ENCODE measurements around the gene LSM3. TPM values are rescaled to one million over a fixed set of nuclear protein-coding genes. Genes with fewer than 3 reads are reported as not detected.

LSM3 gene
- polyA plus RNA-seq, 2 donors, result 5.3 to 10.8 TPM

DNA sequence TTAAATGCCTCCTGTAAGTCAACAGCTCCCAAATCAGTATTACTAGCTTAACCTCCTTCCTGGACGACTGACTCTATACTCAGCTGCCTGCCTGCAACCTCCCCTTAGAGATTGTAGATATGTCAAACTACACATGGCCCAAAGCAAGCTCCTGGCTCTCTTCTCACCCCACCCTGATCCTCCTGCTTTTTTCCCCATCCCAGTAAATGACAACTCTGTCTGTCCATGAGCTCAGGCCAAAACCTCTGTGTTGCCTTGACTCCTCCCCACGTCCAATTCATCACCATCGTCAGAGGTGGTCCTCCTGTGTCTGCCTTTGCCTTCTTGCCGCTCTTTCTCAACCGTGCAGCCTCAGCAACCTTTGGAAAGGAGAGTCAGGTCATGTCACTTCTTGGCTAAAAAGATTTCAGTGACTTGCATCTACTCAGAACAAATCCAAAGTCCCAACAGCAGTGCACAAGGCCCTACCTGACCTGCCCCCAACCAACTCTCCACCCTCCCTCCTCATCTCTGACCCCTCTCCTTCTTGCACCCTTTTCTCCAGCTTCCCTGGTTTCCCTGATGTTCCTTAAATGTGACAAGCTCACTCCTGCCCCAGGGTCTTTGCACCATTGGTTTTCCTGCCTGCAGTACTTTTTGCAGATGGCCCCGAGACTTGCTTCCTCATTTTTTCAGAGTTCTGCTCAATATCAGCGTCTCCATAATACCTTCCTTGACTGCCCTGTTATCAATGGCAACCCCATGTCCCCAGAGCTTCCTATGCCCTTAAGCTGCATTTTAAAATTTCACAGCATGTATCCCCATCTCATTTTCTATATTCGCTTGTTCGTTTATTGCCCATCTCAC is 52.8 kb downstream of the LSM3 start:
- peaks cover 4 to 8% of the 10 kb centered on the region in 2 donors for H3K4me1 ChIP-seq (ENCODE audit: control insufficient read depth in 2 of 2, insufficient read depth in 2 of 2, low read length in 1 of 2)
- no peaks in the 10 kb centered on the region for H3K27me3 ChIP-seq (ENCODE audit: control insufficient read depth in 1 of 2, insufficient read depth in 2 of 2, low read length in 2 of 2)
- H3K27ac ChIP-seq (ENCODE audit: low read depth in 2 of 2, low read length in 1 of 2), result no peak overlapping the region
- H3K36me3 ChIP-seq (ENCODE audit: control insufficient read depth in 2 of 2, insufficient read depth in 2 of 2, low read length in 1 of 2), result no peaks in the 10 kb centered on the region
- H3K9me3 ChIP-seq (ENCODE audit: control insufficient read depth in 2 of 2, insufficient read depth in 1 of 2, low read depth in 1 of 2, low read length in 1 of 2), result no peaks in the 10 kb centered on the region
- no peak overlapping the region for H3K4me3 ChIP-seq (ENCODE audit: low read depth in 1 of 2, low read length in 2 of 2)
- 78 to 87% methylated on average over 9 of the region's 9 CpGs for WGBS, 2 donors

DNA sequence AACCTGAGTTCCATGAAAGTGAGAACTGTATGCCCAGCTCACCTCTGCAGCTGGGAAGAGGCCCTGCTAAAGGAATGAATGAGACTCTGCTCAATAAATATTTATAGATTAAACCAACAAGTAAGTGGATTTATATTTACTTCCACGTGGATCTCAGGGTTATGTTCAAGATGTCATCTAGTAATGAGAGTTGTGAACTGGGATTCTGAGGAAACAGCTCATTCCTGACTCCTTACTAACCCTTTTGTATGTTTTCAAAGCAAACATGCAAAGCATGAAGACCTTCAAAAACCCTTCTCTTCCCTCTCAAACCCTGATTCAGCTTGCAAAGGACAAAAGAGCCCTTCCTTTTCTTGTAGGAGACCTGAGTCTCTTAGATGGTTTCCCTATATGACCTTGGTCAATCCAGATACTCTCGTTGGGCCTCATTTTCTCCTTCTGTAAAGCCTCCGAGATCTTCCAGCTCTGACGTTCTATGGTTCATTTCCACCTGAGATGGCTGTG is 53.4 kb downstream of the LSM3 start:
- H3K9me3 ChIP-seq (ENCODE audit: control insufficient read depth in 2 of 2, insufficient read depth in 1 of 2, low read depth in 1 of 2, low read length in 1 of 2), result no peaks in the 10 kb centered on the region
- no peaks in the 10 kb centered on the region for H3K36me3 ChIP-seq (ENCODE audit: control insufficient read depth in 2 of 2, insufficient read depth in 2 of 2, low read length in 1 of 2)
- H3K4me3 ChIP-seq (ENCODE audit: low read depth in 1 of 2, low read length in 2 of 2), result no peak overlapping the region
- H3K4me1 ChIP-seq (ENCODE audit: control insufficient read depth in 2 of 2, insufficient read depth in 2 of 2, low read length in 1 of 2), result peaks cover 4 to 8% of the 10 kb centered on the region in 2 donors
- peak overlapping the region in 1 of 2 donors; percentile 30 for H3K27ac ChIP-seq (ENCODE audit: low read depth in 2 of 2, low read length in 1 of 2)
- H3K27me3 ChIP-seq (ENCODE audit: control insufficient read depth in 1 of 2, insufficient read depth in 2 of 2, low read length in 2 of 2), result no peaks in the 10 kb centered on the region
- whole genome bisulfite sequencing, 2 donors, result 64 to 77% methylated on average over 4 of the region's 4 CpGs

DNA sequence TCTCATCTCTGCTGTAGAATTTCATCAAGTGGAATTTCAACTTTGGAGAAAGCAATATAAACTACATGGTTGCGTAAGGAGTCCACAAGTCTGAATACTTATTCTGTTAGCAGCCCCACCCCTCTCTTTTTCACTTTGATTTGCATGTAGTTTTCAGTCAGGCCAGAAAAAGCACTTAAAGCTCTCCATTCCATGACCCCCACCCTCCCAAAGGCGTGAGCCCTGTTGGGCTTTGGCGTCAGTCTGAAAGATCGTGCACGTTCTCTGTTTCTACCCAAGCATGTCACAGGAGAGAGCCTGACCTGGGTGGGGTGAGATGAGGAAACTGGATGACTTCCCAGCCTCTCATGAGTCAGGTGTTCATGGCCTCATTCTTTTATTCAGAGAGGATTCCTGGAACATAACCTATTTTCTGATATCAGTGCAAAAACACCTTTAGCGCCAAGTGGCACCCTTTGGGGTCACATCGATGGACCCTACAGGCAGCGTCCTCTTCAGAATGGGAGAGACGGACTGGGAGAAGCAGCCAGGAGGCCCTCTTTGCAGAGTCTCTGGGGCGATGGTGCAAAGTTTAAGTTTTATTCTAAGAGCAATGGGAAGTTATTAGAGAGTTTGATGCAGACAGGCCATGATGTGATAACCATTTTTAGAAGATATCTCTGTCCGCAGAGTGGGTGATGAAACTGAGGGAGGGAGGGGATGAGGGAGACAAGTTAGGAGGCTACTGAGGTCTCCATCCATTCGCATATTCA is 55.8 kb downstream of the LSM3 start:
- peak overlapping the region; percentile 86 to 95 for H3K27ac ChIP-seq (ENCODE audit: low read depth in 2 of 2, low read length in 1 of 2)
- WGBS, 2 donors, result 51 to 59% methylated on average over 12 of the region's 12 CpGs

DNA sequence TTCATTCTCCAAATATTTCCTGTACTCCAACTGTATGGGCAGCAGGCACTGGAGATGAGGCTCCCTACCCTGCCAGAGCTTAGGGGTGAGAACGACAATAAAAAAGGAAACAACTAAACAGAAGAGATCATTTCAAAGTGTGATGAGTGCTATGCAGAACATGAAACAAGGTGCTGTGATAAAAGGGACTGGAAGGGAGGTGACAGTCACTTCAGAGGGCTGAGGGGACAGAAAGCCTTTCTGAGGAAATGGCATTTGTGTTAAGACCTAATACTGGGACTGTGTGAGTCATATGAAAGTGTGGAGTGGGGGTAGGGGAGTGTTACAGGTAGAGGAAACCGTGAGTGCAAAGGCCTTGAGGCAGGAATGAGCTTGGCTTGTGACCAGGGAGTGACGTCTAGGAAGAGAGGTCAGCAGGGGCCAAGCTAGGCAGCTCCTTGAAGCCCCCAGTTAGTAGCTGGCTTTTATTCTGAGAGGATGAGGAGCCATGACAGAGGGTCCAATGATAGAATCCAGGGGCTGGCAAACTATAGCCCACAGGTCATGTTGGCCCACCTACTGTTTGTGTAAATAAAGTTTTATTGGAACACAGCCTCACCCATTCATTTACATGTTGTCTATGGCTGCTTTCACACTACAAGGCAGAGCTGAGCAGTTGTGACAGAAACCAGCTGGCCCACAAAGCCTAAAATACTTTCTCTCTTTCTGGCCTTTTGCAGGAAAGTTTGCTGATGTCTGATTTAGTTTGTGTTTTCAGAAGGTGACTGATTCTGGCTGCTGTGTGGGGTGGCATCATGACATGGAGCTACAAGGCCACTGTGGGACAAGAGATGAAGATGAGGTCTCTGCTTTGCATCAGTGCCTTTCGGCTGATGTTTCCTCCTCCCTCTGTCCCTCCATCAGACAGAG is 56.6 kb downstream of the LSM3 start:
- no peak overlapping the region for H3K4me3 ChIP-seq (ENCODE audit: low read depth in 1 of 2, low read length in 2 of 2)
- H3K27ac ChIP-seq (ENCODE audit: low read depth in 2 of 2, low read length in 1 of 2), result peak overlapping the region; percentile 86 to 95
- no peaks in the 10 kb centered on the region for H3K27me3 ChIP-seq (ENCODE audit: control insufficient read depth in 1 of 2, insufficient read depth in 2 of 2, low read length in 2 of 2)
- no peaks in the 10 kb centered on the region for H3K9me3 ChIP-seq (ENCODE audit: control insufficient read depth in 2 of 2, insufficient read depth in 1 of 2, low read depth in 1 of 2, low read length in 1 of 2)
- 42 to 43% methylated on average over 4 of the region's 4 CpGs for WGBS, 2 donors
- no peaks in the 10 kb centered on the region for H3K36me3 ChIP-seq (ENCODE audit: control insufficient read depth in 2 of 2, insufficient read depth in 2 of 2, low read length in 1 of 2)
- H3K4me1 ChIP-seq (ENCODE audit: control insufficient read depth in 2 of 2, insufficient read depth in 2 of 2, low read length in 1 of 2), result peaks cover 4 to 8% of the 10 kb centered on the region in 2 donors

More for the DNA sequence above, 55.8 kb downstream of the LSM3 start:
- H3K4me1 ChIP-seq (ENCODE audit: control insufficient read depth in 2 of 2, insufficient read depth in 2 of 2, low read length in 1 of 2), result peaks cover 4 to 8% of the 10 kb centered on the region in 2 donors
- H3K4me3 ChIP-seq (ENCODE audit: low read depth in 1 of 2, low read length in 2 of 2), result no peak overlapping the region
- no peaks in the 10 kb centered on the region for H3K9me3 ChIP-seq (ENCODE audit: control insufficient read depth in 2 of 2, insufficient read depth in 1 of 2, low read depth in 1 of 2, low read length in 1 of 2)
- no peaks in the 10 kb centered on the region for H3K27me3 ChIP-seq (ENCODE audit: control insufficient read depth in 1 of 2, insufficient read depth in 2 of 2, low read length in 2 of 2)
- no peaks in the 10 kb centered on the region for H3K36me3 ChIP-seq (ENCODE audit: control insufficient read depth in 2 of 2, insufficient read depth in 2 of 2, low read length in 1 of 2)

DNA sequence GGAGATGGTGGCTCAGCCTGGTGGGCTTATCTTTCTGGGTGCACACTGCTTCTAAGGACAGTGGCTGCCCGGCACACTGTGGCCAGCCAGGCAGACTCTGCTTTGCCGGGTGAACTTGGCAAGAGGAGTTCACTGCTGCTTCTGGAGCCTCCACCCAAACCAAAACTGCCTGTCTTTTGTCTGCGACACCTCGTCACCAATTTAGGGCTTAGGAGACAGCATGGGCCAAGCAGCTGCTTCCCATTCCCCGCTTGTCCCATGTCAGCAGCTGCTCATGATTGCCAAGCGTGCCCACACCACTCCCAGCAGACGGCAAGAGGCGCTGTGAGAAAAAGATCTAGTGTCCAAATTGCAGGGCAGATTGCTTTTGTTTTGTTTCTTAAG is 57.3 kb downstream of the LSM3 start:
- 54 to 57% methylated on average over 8 of the region's 8 CpGs for WGBS, 2 donors
- Histone ChIP-seq H3K27ac (ENCODE audit: low read depth in 2 of 2, low read length in 1 of 2) (peak overlapping the region; percentile 86 to 95), H3K4me3 (ENCODE audit: low read depth in 1 of 2, low read length in 2 of 2) (no peak overlapping the region), H3K27me3 (ENCODE audit: control insufficient read depth in 1 of 2, insufficient read depth in 2 of 2, low read length in 2 of 2) (no peaks in the 10 kb centered on the region), H3K9me3 (ENCODE audit: control insufficient read depth in 2 of 2, insufficient read depth in 1 of 2, low read depth in 1 of 2, low read length in 1 of 2) (no peaks in the 10 kb centered on the region), H3K4me1 (ENCODE audit: control insufficient read depth in 2 of 2, insufficient read depth in 2 of 2, low read length in 1 of 2) (peaks cover 4 to 8% of the 10 kb centered on the region in 2 donors), H3K36me3 (ENCODE audit: control insufficient read depth in 2 of 2, insufficient read depth in 2 of 2, low read length in 1 of 2) (no peaks in the 10 kb centered on the region)

DNA sequence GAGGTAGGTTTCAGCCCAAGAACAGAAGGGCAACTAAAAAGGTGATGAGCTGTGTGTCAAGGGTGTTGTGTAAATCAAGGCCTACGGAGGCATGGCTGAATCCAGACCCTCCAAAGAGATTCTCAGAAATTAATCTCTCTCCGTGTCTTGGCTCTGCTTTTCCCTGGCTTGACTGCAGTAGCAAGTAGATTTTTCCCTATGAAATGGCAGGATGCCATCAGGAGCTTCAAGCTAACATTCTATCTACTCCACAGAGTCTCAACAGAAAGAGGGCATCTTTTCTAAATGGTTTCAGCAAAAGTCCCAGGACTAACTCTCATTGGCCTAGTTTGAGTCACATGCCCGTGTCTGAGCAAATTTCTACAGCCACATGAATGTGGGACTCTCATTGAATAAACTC is 58.3 kb downstream of the LSM3 start:
- H3K9me3 ChIP-seq (ENCODE audit: control insufficient read depth in 2 of 2, insufficient read depth in 1 of 2, low read depth in 1 of 2, low read length in 1 of 2), result no peaks in the 10 kb centered on the region
- H3K36me3 ChIP-seq (ENCODE audit: control insufficient read depth in 2 of 2, insufficient read depth in 2 of 2, low read length in 1 of 2), result no peaks in the 10 kb centered on the region
- H3K27ac ChIP-seq (ENCODE audit: low read depth in 2 of 2, low read length in 1 of 2), result no peak overlapping the region
- H3K4me3 ChIP-seq (ENCODE audit: low read depth in 1 of 2, low read length in 2 of 2), result no peak overlapping the region
- no peaks in the 10 kb centered on the region for H3K27me3 ChIP-seq (ENCODE audit: control insufficient read depth in 1 of 2, insufficient read depth in 2 of 2, low read length in 2 of 2)
- 64 to 73% methylated on average over 3 of the region's 3 CpGs for WGBS, 2 donors
- peaks cover 4 to 8% of the 10 kb centered on the region in 2 donors for H3K4me1 ChIP-seq (ENCODE audit: control insufficient read depth in 2 of 2, insufficient read depth in 2 of 2, low read length in 1 of 2)

DNA sequence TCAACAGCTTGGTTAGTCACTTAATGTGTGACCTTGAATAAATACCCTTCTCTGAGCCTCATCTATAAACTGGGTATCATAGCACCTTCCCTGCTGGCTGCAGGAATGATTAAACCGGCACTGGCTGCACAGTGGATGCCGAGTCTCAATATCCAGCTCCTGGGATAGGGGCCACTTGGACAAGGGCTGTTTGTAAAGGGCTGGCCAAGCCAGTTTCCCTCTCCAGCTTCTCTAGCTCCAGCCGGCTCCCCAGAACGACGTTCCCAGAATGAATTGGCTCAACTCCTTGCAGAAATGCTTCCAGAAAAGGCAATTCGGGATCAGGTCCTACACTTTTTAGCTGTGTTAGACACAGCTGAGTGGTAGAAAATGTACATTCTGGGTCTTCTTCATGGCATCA is 58.8 kb downstream of the LSM3 start:
- H3K27ac ChIP-seq (ENCODE audit: low read depth in 2 of 2, low read length in 1 of 2), result peak overlapping the region in 1 of 2 donors; percentile 18
- 57 to 58% methylated on average over 6 of the region's 6 CpGs for WGBS, 2 donors
- no peaks in the 10 kb centered on the region for H3K27me3 ChIP-seq (ENCODE audit: control insufficient read depth in 1 of 2, insufficient read depth in 2 of 2, low read length in 2 of 2)
- no peaks in the 10 kb centered on the region for H3K9me3 ChIP-seq (ENCODE audit: control insufficient read depth in 2 of 2, insufficient read depth in 1 of 2, low read depth in 1 of 2, low read length in 1 of 2)
- no peaks in the 10 kb centered on the region for H3K36me3 ChIP-seq (ENCODE audit: control insufficient read depth in 2 of 2, insufficient read depth in 2 of 2, low read length in 1 of 2)
- H3K4me3 ChIP-seq (ENCODE audit: low read depth in 1 of 2, low read length in 2 of 2), result no peak overlapping the region
- H3K4me1 ChIP-seq (ENCODE audit: control insufficient read depth in 2 of 2, insufficient read depth in 2 of 2, low read length in 1 of 2), result peaks cover 2 to 8% of the 10 kb centered on the region in 2 donors

DNA sequence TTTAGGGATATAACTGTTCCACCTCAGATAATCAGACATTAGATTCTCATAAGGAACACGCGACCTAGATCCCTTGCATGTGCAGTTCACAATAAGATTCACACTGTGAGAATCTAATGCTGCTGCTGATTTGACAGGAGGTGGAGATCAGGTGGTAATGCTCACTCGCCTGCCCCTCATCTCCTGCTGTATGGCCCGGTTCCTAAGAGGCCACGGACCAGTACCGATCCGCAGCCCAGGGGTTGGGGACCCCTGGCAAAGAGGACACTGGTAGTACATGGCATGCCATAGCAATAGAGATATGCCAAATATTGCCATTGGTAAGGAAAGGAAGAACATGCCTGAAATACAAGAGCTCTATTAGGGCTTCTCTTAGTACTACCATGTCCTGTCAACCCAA is 59.7 kb downstream of the LSM3 start:
- H3K9me3 ChIP-seq (ENCODE audit: control insufficient read depth in 2 of 2, insufficient read depth in 1 of 2, low read depth in 1 of 2, low read length in 1 of 2), result no peaks in the 10 kb centered on the region
- no peak overlapping the region for H3K27ac ChIP-seq (ENCODE audit: low read depth in 2 of 2, low read length in 1 of 2)
- H3K27me3 ChIP-seq (ENCODE audit: control insufficient read depth in 1 of 2, insufficient read depth in 2 of 2, low read length in 2 of 2), result no peaks in the 10 kb centered on the region
- no peaks in the 10 kb centered on the region for H3K36me3 ChIP-seq (ENCODE audit: control insufficient read depth in 2 of 2, insufficient read depth in 2 of 2, low read length in 1 of 2)
- no peak overlapping the region for H3K4me3 ChIP-seq (ENCODE audit: low read depth in 1 of 2, low read length in 2 of 2)
- peaks cover 0 to 8% of the 10 kb centered on the region in 2 donors for H3K4me1 ChIP-seq (ENCODE audit: control insufficient read depth in 2 of 2, insufficient read depth in 2 of 2, low read length in 1 of 2)
- WGBS, 2 donors, result 92 to 94% methylated on average over 7 of the region's 7 CpGs

DNA sequence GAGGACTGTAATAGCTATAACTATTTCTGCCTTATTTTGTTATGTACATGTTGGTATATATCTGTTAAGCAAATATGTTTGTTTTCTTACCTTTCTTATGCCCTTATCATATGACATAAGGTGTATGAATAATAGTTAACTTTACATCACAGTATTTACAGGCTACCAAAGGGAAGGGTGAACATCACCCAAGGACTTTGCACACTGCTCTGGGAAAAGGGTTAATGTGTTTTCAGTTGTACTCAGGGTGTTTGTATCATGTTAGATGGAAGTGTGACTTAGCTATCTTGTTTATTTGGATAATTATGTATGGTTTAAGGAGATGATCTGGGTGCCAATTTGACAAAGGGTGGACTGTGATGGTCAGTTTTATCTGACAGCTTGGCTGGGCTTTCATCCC is 60.3 kb downstream of the LSM3 start:
- no peak overlapping the region for H3K4me3 ChIP-seq (ENCODE audit: low read depth in 1 of 2, low read length in 2 of 2)
- H3K36me3 ChIP-seq (ENCODE audit: control insufficient read depth in 2 of 2, insufficient read depth in 2 of 2, low read length in 1 of 2), result no peaks in the 10 kb centered on the region
- no peaks in the 10 kb centered on the region for H3K27me3 ChIP-seq (ENCODE audit: control insufficient read depth in 1 of 2, insufficient read depth in 2 of 2, low read length in 2 of 2)
- peaks cover 2 to 11% of the 10 kb centered on the region in 2 donors for H3K4me1 ChIP-seq (ENCODE audit: control insufficient read depth in 2 of 2, insufficient read depth in 2 of 2, low read length in 1 of 2)
- no peak overlapping the region for H3K27ac ChIP-seq (ENCODE audit: low read depth in 2 of 2, low read length in 1 of 2)
- H3K9me3 ChIP-seq (ENCODE audit: control insufficient read depth in 2 of 2, insufficient read depth in 1 of 2, low read depth in 1 of 2, low read length in 1 of 2), result no peaks in the 10 kb centered on the region

Data from esophagus (tissue), 2 donors.